GM13976 (cell line): ENCODE results near the gene RPE.

Source experiments
- DNase-seq: peaks from one replicate; pipeline ENCODE4 v3.0.0; 2012; ENCODE audit warnings: low spot score
- CTCF ChIP-seq: IDR thresholded peaks from 2 replicates; pipeline ENCODE4 v1.5.1; 2012; ENCODE audit warnings: borderline replicate concordance, mild to moderate bottlenecking; ENCODE audit not compliant: insufficient read depth; ENCODE audit errors: extremely low read depth, missing control alignments, control extremely low read depth
- in situ Hi-C: fragments of 300-500 bp; cut with MboI; formaldehyde crosslinking; loops from one replicate; pipeline ENCODE4 v1.12.0; 2022; ENCODE audit warnings: low sequenced_read_pairs, mixed read lengths, inconsistent platforms; ENCODE audit not compliant: unreplicated experiment

The RPE gene

GRCh38 chr2:210002158-210003157, at the start of gene RPE:
RPE (plus strand) TSS chr2:210002638; CDS start chr2:210002662, 24 bp downstream.
- DNase-seq: peak; percentile 96
- TF ChIP-seq CTCF: no peak
- in situ Hi-C loops: no loop called here

GRCh38 chr2:209956271-209956670, 46.2 kb upstream of the RPE start:
- in situ Hi-C loops: no loop called here
- DNase-seq: no peak
- no peak for TF ChIP-seq CTCF

- no peak for TF ChIP-seq CTCF
- DNase-seq: no peak
- in situ Hi-C loops: no loop called here
Measured at GRCh38 chr2:209958016-209958415, 44.4 kb upstream of the RPE start.

- no peak for TF ChIP-seq CTCF
- no peak for DNase-seq
- in situ Hi-C loops: no loop called here
Measured at GRCh38 chr2:209960045-209960444, 42.4 kb upstream of the RPE start.

GRCh38 chr2:209960676-209961630, 41.5 kb upstream of the RPE start:
- in situ Hi-C loops: no loop called here
- DNase-seq: peak; percentile 38
- peak; percentile 62 for TF ChIP-seq CTCF

GRCh38 chr2:209965723-209966122, 36.7 kb upstream of the RPE start:
- in situ Hi-C loops: no loop called here
- no peak for DNase-seq
- TF ChIP-seq CTCF: no peak
